ENCODE results near the gene DNMT3L. TPM values are rescaled to one million over a fixed set of nuclear protein-coding genes. Genes with fewer than 3 reads are reported as not detected.

The DNMT3L gene
- total and polyA plus RNA-seq, 2 donors (not counting 1 experiment from before 2014, with no cell fraction given) = not detected

DNA sequence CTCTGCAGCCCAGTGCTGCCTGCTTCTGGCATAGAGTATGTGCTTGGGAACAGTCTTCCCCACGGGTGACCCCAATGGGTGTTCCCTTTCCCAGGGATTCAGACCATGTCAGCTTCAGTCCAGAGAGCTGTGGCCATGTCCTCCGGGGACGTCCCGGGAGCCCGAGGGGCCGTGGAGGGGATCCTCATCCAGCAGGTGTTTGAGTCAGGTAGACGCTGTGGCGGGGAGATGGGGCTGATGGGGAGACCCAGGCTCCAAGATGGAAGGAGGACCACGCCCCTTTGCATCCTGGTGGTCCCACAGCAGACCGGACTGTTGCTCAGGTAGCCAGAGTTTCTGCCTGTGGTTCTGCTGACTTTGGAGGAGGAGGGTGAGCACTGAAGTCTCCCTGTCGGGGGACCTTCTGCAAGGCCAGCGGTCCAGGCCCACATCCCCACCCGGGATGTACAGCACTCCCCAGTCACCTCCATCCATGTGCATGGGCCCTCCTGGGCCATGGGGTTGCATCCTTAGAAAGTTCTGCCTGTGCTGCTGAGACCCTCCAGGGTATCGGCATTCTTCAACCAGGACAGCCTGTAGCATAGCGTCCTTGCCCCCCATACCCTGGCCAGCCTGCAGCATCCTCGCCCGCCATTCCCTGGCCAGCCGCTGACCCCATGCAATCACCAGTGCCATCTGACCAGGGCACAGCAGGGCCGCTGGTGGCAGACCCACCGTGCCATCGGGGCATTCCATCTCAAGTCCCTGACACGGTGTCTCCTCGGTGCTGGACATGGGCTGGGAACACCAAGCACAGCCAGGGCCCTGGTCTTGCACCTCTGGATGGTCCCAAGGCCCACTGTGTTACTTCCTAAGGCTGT lies 26.8 kb upstream of the DNMT3L start:
- ATAC-seq (ENCODE audit: low read depth) (no peak), DNase-seq (no peak)
- H3K9ac ChIP-seq (ENCODE audit: low read length) = no peak overlapping the region
- no peaks in the 10 kb centered on the region for H3K79me2 ChIP-seq (ENCODE audit: control insufficient read depth, insufficient read depth, low read length)
- TF ChIP-seq EZH2 (IDR thresholded peaks at IDR 0.05; ENCODE audit: borderline replicate concordance, insufficient read depth, low read depth, low read length, poor library complexity, severe bottlenecking) = no peak
- TF ChIP-seq, protein P1, sequence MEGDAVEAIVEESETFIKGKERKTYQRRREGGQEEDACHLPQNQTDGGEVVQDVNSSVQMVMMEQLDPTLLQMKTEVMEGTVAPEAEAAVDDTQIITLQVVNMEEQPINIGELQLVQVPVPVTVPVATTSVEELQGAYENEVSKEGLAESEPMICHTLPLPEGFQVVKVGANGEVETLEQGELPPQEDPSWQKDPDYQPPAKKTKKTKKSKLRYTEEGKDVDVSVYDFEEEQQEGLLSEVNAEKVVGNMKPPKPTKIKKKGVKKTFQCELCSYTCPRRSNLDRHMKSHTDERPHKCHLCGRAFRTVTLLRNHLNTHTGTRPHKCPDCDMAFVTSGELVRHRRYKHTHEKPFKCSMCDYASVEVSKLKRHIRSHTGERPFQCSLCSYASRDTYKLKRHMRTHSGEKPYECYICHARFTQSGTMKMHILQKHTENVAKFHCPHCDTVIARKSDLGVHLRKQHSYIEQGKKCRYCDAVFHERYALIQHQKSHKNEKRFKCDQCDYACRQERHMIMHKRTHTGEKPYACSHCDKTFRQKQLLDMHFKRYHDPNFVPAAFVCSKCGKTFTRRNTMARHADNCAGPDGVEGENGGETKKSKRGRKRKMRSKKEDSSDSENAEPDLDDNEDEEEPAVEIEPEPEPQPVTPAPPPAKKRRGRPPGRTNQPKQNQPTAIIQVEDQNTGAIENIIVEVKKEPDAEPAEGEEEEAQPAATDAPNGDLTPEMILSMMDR (IDR thresholded peaks at IDR 0.05) = no peak
- no peak overlapping the region for H2AFZ ChIP-seq (ENCODE audit: insufficient read depth, low read depth, low read length, poor library complexity, severe bottlenecking)
- Mint-ChIP-seq H3K4me1 (peaks cover 20% of the 10 kb centered on the region), H3K4me3 (no peak overlapping the region), H3K9me3 (ENCODE audit: insufficient read depth) (no peaks in the 10 kb centered on the region), H3K27me3 (no peaks in the 10 kb centered on the region), H3K27ac (no peak overlapping the region)
- H4K20me1 ChIP-seq (ENCODE audit: control insufficient read depth, insufficient read depth, low read length, poor library complexity, severe bottlenecking) = no peaks in the 10 kb centered on the region
- H3K4me3 ChIP-seq (ENCODE audit: control extremely low read depth in 1 of 5, extremely low read depth in 1 of 5, insufficient read depth in 1 of 5, low read depth in 2 of 5, low read length in 4 of 5) = no peak overlapping the region
- H3K27ac ChIP-seq (ENCODE audit: low read length in 2 of 2) = no peak overlapping the region
- H3K36me3 ChIP-seq (replicated peaks in 1 of 2; ENCODE audit: control extremely low read depth in 1 of 2, control insufficient read depth in 1 of 2, extremely low read depth in 1 of 2, insufficient read depth in 2 of 2, low read length in 1 of 2) = no peaks in the 10 kb centered on the region
- H3K4me2 ChIP-seq (replicated peaks; ENCODE audit: low read depth, low read length, poor library complexity, severe bottlenecking) = no peak overlapping the region
- peaks cover 3 to 7% of the 10 kb centered on the region in 2 donors for H3K4me1 ChIP-seq (ENCODE audit: control insufficient read depth in 2 of 2, insufficient read depth in 2 of 2, low read length in 2 of 2)
- POLR2A ChIA-PET = no interaction called here
- intact Hi-C loops (cut with micrococcal nuclease) = no loop called here
- H3K27me3 ChIP-seq (replicated peaks in 1 of 4; ENCODE audit: control extremely low read depth in 1 of 4, control insufficient read depth in 3 of 4, insufficient read depth in 4 of 4, low read length in 3 of 4) = no peaks in the 10 kb centered on the region
- CTCF ChIA-PET = no interaction called here
- no peaks in the 10 kb centered on the region for H3K9me3 ChIP-seq (ENCODE audit: control extremely low read depth in 1 of 3, control insufficient read depth in 2 of 3, insufficient read depth in 1 of 3, low read length in 2 of 3)
- WGBS (ENCODE audit: insufficient coverage) = 94% methylated on average over 19 of the region's 23 CpGs

All from B cell (primary cell).